GM20000 (cell line): ENCODE results near the gene GLG1.
"Not testable (repeated sequence)": the region's sequence is repeated elsewhere in the genome, so short reads cannot be mapped to it uniquely, and the experiment has no call there.

Experiments used
- DNase-seq: peaks from one replicate; pipeline ENCODE4 v3.0.0; 2012; ENCODE audit warnings: low spot score
- TF ChIP-seq, protein P1 (sequence below): IDR thresholded peaks from 2 replicates; pipeline ENCODE4 v1.5.1; 2012; ENCODE audit warnings: mild to moderate bottlenecking, control low read depth; ENCODE audit errors: extremely low read depth, missing control alignments

Gene GLG1

DNA sequence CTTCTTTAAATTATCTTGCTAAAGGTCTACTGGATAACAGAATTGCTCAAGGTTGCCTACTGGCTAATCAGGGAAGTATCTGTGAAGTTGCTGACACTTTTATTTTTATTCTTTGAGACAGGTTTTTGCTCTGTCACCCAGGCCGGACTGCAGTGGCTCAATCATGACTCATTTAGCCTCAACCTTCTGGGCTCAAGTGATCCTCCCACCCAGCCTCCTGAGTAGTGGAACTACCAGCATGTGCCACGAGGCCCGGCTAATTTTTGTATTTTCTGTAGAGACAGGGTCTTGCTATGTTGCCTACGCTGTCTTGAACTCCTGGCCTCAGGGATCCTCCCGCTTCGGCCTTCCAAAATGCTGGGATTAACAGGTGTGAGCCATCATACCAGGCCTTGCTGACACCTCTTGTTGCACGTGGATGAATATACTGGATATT, 43.1 kb downstream of the GLG1 start:
- no peak for DNase-seq
- TF ChIP-seq, protein P1, sequence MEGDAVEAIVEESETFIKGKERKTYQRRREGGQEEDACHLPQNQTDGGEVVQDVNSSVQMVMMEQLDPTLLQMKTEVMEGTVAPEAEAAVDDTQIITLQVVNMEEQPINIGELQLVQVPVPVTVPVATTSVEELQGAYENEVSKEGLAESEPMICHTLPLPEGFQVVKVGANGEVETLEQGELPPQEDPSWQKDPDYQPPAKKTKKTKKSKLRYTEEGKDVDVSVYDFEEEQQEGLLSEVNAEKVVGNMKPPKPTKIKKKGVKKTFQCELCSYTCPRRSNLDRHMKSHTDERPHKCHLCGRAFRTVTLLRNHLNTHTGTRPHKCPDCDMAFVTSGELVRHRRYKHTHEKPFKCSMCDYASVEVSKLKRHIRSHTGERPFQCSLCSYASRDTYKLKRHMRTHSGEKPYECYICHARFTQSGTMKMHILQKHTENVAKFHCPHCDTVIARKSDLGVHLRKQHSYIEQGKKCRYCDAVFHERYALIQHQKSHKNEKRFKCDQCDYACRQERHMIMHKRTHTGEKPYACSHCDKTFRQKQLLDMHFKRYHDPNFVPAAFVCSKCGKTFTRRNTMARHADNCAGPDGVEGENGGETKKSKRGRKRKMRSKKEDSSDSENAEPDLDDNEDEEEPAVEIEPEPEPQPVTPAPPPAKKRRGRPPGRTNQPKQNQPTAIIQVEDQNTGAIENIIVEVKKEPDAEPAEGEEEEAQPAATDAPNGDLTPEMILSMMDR: no peak

DNA sequence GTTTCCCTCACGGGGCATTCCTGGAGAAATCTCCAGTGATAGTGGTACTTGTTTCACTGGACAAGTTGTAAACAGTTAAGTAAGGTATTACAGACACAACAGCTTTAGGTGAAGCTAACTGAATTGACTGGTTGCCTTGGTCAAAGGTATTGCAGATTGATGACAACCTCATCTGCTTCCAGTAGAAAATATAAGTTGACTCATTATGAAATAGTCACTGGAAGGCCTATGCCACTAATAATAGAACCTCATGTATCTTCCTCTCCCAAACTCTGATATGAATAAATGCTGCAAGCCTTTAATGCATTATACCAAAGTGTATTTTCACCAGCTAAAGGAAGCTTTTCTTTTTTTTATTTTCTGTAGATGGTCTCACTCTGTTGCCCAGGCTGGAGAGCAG, 44.8 kb downstream of the GLG1 start:
- TF ChIP-seq, protein P1: no peak
- no peak for DNase-seq

DNA sequence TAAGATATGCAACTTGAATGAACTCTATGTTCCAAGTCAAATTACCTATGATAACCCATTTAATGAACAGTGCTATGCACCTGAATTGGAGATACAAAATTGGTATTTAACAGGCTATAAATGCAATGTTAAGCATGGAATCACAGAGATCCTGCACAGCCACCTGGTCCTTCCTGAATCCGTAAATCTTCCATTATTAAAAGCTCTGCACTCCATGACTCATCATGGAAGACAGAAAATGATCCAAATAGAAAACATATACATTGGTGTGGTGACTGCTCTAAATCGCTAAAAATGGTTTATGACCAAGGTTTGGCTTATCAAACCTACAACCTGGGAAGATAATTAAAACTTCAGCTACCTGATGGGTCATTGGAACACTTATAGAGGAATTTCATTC, 45.3 kb downstream of the GLG1 start:
- TF ChIP-seq, protein P1: no peak

DNA sequence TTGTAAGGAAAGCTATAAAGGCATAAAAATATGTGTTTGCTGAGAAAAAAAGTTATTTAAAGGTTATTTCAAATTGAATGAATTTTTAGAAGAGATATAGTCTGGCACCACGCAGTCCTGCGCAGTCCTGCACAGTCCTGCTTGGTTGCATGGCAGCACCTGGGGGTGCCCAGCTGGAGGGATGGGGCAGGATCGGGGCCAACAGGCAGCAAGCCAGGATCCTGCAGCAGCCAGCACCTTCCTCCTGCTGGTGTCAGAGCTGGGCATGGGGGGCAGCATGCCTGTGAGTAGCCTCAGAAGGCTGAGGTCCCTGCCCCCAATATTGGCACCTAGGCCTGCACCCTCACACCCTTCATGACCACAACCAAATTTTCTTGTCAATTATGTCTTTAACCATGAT, 46.0 kb downstream of the GLG1 start:
- no peak for DNase-seq
- TF ChIP-seq, protein P1: no peak

More for the DNA sequence above, 45.3 kb downstream of the GLG1 start:
- DNase-seq: no peak

DNA sequence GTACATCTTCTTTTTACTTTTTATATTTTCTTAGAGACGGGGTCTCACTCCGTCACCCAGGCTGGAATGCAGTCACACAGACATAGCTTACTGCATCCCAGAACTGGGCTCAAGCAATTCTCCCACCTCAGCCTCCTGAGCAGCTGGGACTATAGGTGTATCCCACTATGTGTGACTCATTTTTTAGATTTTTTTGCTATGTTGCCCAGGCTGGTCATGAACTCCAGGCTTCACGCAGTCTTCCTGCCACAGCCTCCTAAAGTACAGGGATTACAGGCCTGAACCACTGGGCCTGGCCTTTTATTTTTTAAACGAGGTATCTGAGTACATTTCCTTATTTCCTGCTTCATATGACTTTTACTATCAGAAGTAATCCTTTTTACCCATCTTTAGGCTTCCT, 48.0 kb downstream of the GLG1 start:
- TF ChIP-seq, protein P1: no peak
- no peak for DNase-seq

DNA sequence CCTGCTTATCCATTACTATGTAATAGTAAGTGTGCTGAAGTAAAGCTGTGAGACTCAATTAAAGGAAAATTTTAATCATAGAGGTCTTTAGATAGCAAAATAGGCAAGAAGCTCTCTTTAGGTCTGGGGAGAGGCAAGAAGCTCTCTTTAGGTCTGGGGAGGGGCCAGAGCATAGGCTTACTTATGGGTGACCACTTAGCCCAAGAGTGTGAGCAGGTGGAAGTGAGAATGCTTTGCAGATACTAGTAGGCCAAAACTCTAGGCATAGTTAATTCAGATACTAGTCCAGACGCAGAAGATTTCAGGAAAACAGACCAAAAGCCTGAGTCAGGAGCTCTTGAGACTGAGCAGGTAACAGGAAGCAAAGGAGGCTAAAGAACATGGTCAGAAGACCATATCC, 49.6 kb downstream of the GLG1 start:
- TF ChIP-seq, protein P1: no peak
- no peak for DNase-seq

DNA sequence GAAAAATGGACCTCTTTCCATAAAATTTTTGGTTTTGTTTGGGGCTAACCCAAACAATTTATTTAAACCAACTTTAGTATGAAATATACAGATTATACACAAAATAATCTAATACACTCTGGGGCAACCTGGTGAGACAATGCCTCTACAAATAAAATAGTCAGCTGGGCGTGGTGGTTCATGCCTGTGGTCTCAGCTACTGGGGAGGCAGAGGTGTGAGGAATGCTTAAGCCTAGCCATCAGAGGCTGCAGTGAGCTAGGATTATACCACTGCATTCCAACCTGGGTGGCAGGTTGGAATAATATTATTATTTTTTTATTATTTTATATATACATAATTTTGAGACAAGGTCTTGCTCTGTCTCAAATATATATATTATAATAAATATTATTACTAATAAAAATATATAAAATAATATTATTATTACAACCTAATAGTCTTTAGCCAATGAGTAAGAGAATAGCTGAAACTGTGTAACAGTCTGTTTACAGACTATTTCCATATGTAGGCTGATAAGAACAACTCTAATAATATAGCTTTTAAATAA, 50.5 kb downstream of the GLG1 start:
- TF ChIP-seq, protein P1: no peak
- no peak for DNase-seq

DNA sequence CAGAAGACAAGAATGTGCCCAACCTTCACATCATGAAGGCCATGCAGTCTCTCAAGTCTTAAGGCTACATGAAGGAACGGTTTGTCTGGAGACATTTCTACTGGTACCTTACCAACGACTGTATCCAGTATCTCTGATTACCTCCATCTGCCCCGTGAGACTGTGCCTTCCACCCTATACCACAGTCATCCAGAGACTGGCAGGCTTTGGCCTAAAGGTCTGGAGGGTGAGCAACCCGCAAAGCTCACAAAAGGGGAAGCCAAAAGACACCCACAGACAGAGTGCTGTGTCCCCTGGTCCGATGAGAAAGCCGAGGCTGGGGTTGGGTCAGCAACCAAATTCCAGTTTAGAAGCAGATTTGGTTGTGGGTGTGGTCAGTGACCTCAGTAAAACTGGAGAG, 54.6 kb downstream of the GLG1 start:
- DNase-seq: not testable (repeated sequence)

DNA sequence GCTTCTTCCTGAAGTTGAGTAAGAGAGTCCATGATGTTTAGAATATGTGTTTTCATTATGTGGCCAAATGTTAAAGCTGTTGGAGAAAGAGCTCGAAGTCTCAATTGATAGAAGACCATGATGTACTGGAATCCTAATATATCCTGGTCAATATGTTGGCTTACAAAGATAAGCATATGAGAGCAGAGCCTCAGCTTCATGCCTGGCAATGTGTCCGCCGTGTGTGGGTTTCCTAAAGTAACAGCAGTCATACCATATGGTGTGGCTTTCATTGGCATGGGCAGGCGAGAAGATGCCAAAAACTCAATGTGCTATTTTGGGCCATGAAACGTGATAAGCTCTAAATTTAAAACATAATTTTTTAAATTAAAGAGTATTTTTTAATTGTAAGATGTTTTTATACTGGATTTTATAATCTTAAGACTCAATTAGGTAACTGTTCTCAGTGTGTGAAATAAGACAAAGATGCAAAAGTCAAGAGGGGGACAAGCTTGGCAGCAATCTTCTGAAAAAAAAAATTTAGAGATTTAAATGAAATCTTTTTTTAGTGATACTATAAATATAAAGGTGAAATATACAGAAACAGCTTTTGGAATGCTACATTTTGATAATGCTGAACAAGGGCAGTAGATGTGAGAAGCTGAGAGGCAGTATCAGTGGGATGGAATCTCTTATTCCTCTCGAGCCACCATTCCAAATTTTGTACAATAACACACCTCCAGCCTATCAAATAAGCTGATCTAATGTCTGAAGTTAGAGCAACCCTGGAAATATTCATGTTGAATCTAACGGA, 56.5 kb downstream of the GLG1 start:
- DNase-seq: not testable (repeated sequence)

DNA sequence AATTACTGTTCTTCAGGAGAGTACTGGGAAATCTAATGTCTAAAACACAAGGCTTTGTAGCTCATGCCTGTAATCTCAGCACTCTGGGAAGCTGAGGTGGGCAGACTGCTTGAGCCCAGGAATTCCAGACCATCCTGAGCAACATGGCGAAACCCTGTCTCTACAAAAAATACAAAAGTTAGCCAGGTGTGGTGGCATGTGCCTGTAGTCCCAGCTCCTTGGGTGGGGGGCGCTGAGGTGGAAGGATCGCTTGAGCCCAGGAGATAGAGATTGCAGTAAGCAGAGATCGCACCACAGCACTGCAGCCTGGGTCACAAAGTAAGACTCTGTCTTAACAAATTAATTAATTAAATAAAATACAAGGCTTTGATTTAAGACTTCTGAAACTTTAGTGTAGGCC, 60.8 kb downstream of the GLG1 start:
- not testable (repeated sequence) for DNase-seq

DNA sequence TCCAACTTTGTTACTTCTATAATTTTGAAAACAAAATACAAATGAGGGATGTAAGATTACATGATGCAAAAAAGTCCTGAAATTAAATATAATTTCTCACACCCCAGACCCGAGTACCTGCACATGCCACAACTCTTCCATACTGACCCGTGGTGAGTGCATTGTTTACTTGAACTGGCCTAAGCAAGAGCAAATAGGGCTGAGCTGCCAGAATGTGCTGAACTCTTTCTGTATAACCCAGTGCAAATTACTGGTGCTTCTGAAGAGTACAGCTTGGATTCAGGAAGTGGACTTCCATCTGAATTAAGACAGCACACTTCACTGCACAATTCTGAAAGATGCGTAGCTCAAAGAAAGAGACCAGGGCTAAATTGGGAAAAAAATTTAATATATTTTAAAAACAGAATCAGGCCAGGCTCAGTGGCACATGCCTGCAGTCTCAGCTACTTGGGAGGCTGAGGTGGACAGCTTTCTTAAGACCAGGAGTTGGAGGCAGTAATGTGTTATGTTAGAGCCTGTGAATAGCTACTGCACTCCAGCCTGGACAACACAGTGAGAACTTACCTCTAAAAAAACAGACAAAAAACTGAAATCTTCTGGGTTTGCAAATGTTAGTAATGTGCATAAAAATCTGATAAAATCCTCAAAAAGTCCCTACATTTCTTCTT, 63.9 kb downstream of the GLG1 start:
- not testable (repeated sequence) for DNase-seq
